ENCODE data around the gene COX19.

The COX19 gene

GRCh38 chr7:990352-990932, 15.1 kb upstream of the COX19 start:
- H3K9me3 ChIP-seq (ENCODE audit: insufficient read depth, low read length), result no peaks in the 10 kb centered on the region
- no peaks in the 10 kb centered on the region for H3K27me3 ChIP-seq (ENCODE audit: low read depth, low read length)
- no peak for TF ChIP-seq EZH2phosphoT487 (IDR thresholded peaks at IDR 0.05; ENCODE audit: low read depth)
- TF ChIP-seq CTCF (IDR thresholded peaks at IDR 0.05; ENCODE audit: low read depth, low read length), result no peak
- H3K4me1 ChIP-seq (ENCODE audit: low read length), result peaks cover 5% of the 10 kb centered on the region
- no peak overlapping the region for H3K27ac ChIP-seq (ENCODE audit: low read length)
- H4K20me1 ChIP-seq (ENCODE audit: insufficient read depth, low read length), result no peaks in the 10 kb centered on the region
- no peak overlapping the region for H3K4me3 ChIP-seq (ENCODE audit: low read length)
- H3K79me2 ChIP-seq (ENCODE audit: low read length), result no peaks in the 10 kb centered on the region
- no peak overlapping the region for H2AFZ ChIP-seq (ENCODE audit: low read depth, low read length)
- no peak overlapping the region for H3K4me2 ChIP-seq (ENCODE audit: low read length)
- no peaks in the 10 kb centered on the region for H3K36me3 ChIP-seq (replicated peaks; ENCODE audit: low read depth, low read length)
- no peak overlapping the region for H3K9ac ChIP-seq (ENCODE audit: low read length)

- Histone ChIP-seq H3K36me3 (replicated peaks; ENCODE audit: low read depth, low read length) (no peaks in the 10 kb centered on the region), H4K20me1 (ENCODE audit: insufficient read depth, low read length) (no peaks in the 10 kb centered on the region), H3K79me2 (ENCODE audit: low read length) (no peaks in the 10 kb centered on the region), H3K4me1 (ENCODE audit: low read length) (peaks cover 5% of the 10 kb centered on the region), H3K27ac (ENCODE audit: low read length) (no peak overlapping the region), H3K4me2 (ENCODE audit: low read length) (no peak overlapping the region), H3K4me3 (ENCODE audit: low read length) (no peak overlapping the region), H3K9me3 (ENCODE audit: insufficient read depth, low read length) (no peaks in the 10 kb centered on the region), H3K9ac (ENCODE audit: low read length) (no peak overlapping the region), H3K27me3 (ENCODE audit: low read depth, low read length) (no peaks in the 10 kb centered on the region), H2AFZ (ENCODE audit: low read depth, low read length) (no peak overlapping the region)
- TF ChIP-seq CTCF (IDR thresholded peaks at IDR 0.05; ENCODE audit: low read depth, low read length), result no peak
- TF ChIP-seq EZH2phosphoT487 (IDR thresholded peaks at IDR 0.05; ENCODE audit: low read depth), result no peak
Measured at GRCh38 chr7:988963-989529, 13.7 kb upstream of the COX19 start.

GRCh38 chr7:988426-988911, 13.1 kb upstream of the COX19 start:
- no peak overlapping the region for H3K9ac ChIP-seq (ENCODE audit: low read length)
- no peaks in the 10 kb centered on the region for H4K20me1 ChIP-seq (ENCODE audit: insufficient read depth, low read length)
- H3K36me3 ChIP-seq (replicated peaks; ENCODE audit: low read depth, low read length), result no peaks in the 10 kb centered on the region
- TF ChIP-seq CTCF (IDR thresholded peaks at IDR 0.05; ENCODE audit: low read depth, low read length) (no peak), EZH2phosphoT487 (IDR thresholded peaks at IDR 0.05; ENCODE audit: low read depth) (no peak)
- no peak overlapping the region for H3K27ac ChIP-seq (ENCODE audit: low read length)
- peak overlapping the region; percentile 40; the same call in 1 of the 2 replicates for H3K4me3 ChIP-seq (ENCODE audit: low read length)
- no peak overlapping the region for H2AFZ ChIP-seq (ENCODE audit: low read depth, low read length)
- H3K27me3 ChIP-seq (ENCODE audit: low read depth, low read length), result no peaks in the 10 kb centered on the region
- no peaks in the 10 kb centered on the region for H3K9me3 ChIP-seq (ENCODE audit: insufficient read depth, low read length)
- no peaks in the 10 kb centered on the region for H3K79me2 ChIP-seq (ENCODE audit: low read length)
- H3K4me2 ChIP-seq (ENCODE audit: low read length), result peak overlapping the region; percentile 56
- peaks cover 5% of the 10 kb centered on the region for H3K4me1 ChIP-seq (ENCODE audit: low read length)

- Histone ChIP-seq H3K27ac (ENCODE audit: low read length) (no peak overlapping the region), H3K9ac (ENCODE audit: low read length) (no peak overlapping the region), H2AFZ (ENCODE audit: low read depth, low read length) (no peak overlapping the region), H3K79me2 (ENCODE audit: low read length) (no peaks in the 10 kb centered on the region), H4K20me1 (ENCODE audit: insufficient read depth, low read length) (no peaks in the 10 kb centered on the region), H3K9me3 (ENCODE audit: insufficient read depth, low read length) (no peaks in the 10 kb centered on the region), H3K4me3 (ENCODE audit: low read length) (peak overlapping the region; percentile 40; the same call in 1 of the 2 replicates), H3K27me3 (ENCODE audit: low read depth, low read length) (no peaks in the 10 kb centered on the region), H3K4me1 (ENCODE audit: low read length) (peaks cover 4% of the 10 kb centered on the region), H3K36me3 (replicated peaks; ENCODE audit: low read depth, low read length) (no peaks in the 10 kb centered on the region), H3K4me2 (ENCODE audit: low read length) (peak overlapping the region; percentile 56)
- no peak for TF ChIP-seq EZH2phosphoT487 (IDR thresholded peaks at IDR 0.05; ENCODE audit: low read depth)
- no peak for TF ChIP-seq CTCF (IDR thresholded peaks at IDR 0.05; ENCODE audit: low read depth, low read length)
Measured at GRCh38 chr7:987909-988308, 12.6 kb upstream of the COX19 start.

All from OCI-LY3 (cell line).